ENCODE measurements around the gene KRT25.

Gene KRT25

GRCh38 chr17:40779181-40779909, 24.2 kb upstream of the KRT25 start:
- Histone ChIP-seq H3F3A (ENCODE audit: insufficient read depth, low read length) (no peaks in the 10 kb centered on the region), H3K4me2 (ENCODE audit: low read depth, low read length) (no peak overlapping the region), H4K20me1 (ENCODE audit: insufficient read depth, low read length) (no peaks in the 10 kb centered on the region), H3K4me1 (ENCODE audit: low read length) (no peaks in the 10 kb centered on the region), H3K9me3 (replicated peaks; ENCODE audit: insufficient read depth, low read length) (no peaks in the 10 kb centered on the region), H2AFZ (ENCODE audit: low read length) (no peak overlapping the region), H3K27me3 (replicated peaks; ENCODE audit: insufficient read depth, low read length) (no peaks in the 10 kb centered on the region), H3K9ac (ENCODE audit: low read length) (no peak overlapping the region), H3K27ac (ENCODE audit: low read length) (no peak overlapping the region), H3K9me2 (replicated peaks; ENCODE audit: insufficient read depth, low read length) (no peaks in the 10 kb centered on the region), H3K4me3 (ENCODE audit: low read length) (no peak overlapping the region), H3K79me2 (ENCODE audit: low read length) (no peaks in the 10 kb centered on the region), H3K36me3 (replicated peaks; ENCODE audit: insufficient read depth, low read length) (no peaks in the 10 kb centered on the region)
- no peak for DNase-seq
- TF ChIP-seq EZH2phosphoT487 (IDR thresholded peaks at IDR 0.05; ENCODE audit: low read length) (no peak), EZH2 (optimal IDR thresholded peaks at IDR 0.05; ENCODE audit: low read depth, low read length) (no peak), CTCF (IDR thresholded peaks at IDR 0.05; ENCODE audit: low read length) (no peak)

GRCh38 chr17:40778461-40778860, 23.3 kb upstream of the KRT25 start:
- Histone ChIP-seq H3K9me3 (replicated peaks; ENCODE audit: insufficient read depth, low read length) (no peaks in the 10 kb centered on the region), H3K79me2 (ENCODE audit: low read length) (no peaks in the 10 kb centered on the region), H3F3A (ENCODE audit: insufficient read depth, low read length) (no peaks in the 10 kb centered on the region), H3K4me1 (ENCODE audit: low read length) (no peaks in the 10 kb centered on the region), H3K4me2 (ENCODE audit: low read depth, low read length) (no peak overlapping the region), H3K36me3 (replicated peaks; ENCODE audit: insufficient read depth, low read length) (no peaks in the 10 kb centered on the region), H2AFZ (ENCODE audit: low read length) (no peak overlapping the region), H3K9me2 (replicated peaks; ENCODE audit: insufficient read depth, low read length) (no peaks in the 10 kb centered on the region), H3K27ac (ENCODE audit: low read length) (no peak overlapping the region), H3K9ac (ENCODE audit: low read length) (no peak overlapping the region), H3K27me3 (replicated peaks; ENCODE audit: insufficient read depth, low read length) (no peaks in the 10 kb centered on the region), H4K20me1 (ENCODE audit: insufficient read depth, low read length) (no peaks in the 10 kb centered on the region), H3K4me3 (ENCODE audit: low read length) (no peak overlapping the region)
- TF ChIP-seq EZH2phosphoT487 (IDR thresholded peaks at IDR 0.05; ENCODE audit: low read length) (no peak), CTCF (IDR thresholded peaks at IDR 0.05; ENCODE audit: low read length) (no peak), EZH2 (optimal IDR thresholded peaks at IDR 0.05; ENCODE audit: low read depth, low read length) (no peak)
- no peak for DNase-seq

- Histone ChIP-seq H4K20me1 (ENCODE audit: insufficient read depth, low read length) (no peaks in the 10 kb centered on the region), H3K27ac (ENCODE audit: low read length) (no peak overlapping the region), H3K9me2 (replicated peaks; ENCODE audit: insufficient read depth, low read length) (no peaks in the 10 kb centered on the region), H3K9me3 (replicated peaks; ENCODE audit: insufficient read depth, low read length) (no peaks in the 10 kb centered on the region), H3K4me1 (ENCODE audit: low read length) (no peaks in the 10 kb centered on the region), H3K36me3 (replicated peaks; ENCODE audit: insufficient read depth, low read length) (no peaks in the 10 kb centered on the region), H3K9ac (ENCODE audit: low read length) (no peak overlapping the region), H3K27me3 (replicated peaks; ENCODE audit: insufficient read depth, low read length) (no peaks in the 10 kb centered on the region), H3K4me3 (ENCODE audit: low read length) (no peak overlapping the region), H2AFZ (ENCODE audit: low read length) (no peak overlapping the region), H3K79me2 (ENCODE audit: low read length) (no peaks in the 10 kb centered on the region), H3F3A (ENCODE audit: insufficient read depth, low read length) (no peaks in the 10 kb centered on the region), H3K4me2 (ENCODE audit: low read depth, low read length) (no peak overlapping the region)
- DNase-seq = no peak
- TF ChIP-seq EZH2 (optimal IDR thresholded peaks at IDR 0.05; ENCODE audit: low read depth, low read length) (no peak), EZH2phosphoT487 (IDR thresholded peaks at IDR 0.05; ENCODE audit: low read length) (no peak), CTCF (IDR thresholded peaks at IDR 0.05; ENCODE audit: low read length) (no peak)
Observed at GRCh38 chr17:40777971-40778370, 22.8 kb upstream of the KRT25 start.

Data from MM.1S (cell line).